GM21367 (cell line): ENCODE results near the gene GRIK4.

ENCODE experiments used
- ATAC-seq: cut with Tn5 transposase; IDR thresholded peaks from one replicate; pipeline ENCODE4 v1.9.1; 2021; ENCODE audit not compliant: unreplicated experiment

The GRIK4 gene

GRCh38 chr11:120547316-120547715, 35.8 kb downstream of the GRIK4 start:
- ATAC-seq: no peak

- ATAC-seq: no peak
Measured at GRCh38 chr11:120547811-120548681, 36.5 kb downstream of the GRIK4 start.

- ATAC-seq: no peak
Measured at GRCh38 chr11:120548682-120549209, 37.2 kb downstream of the GRIK4 start.

- no peak for ATAC-seq
Measured at GRCh38 chr11:120549346-120549745, 37.8 kb downstream of the GRIK4 start.

GRCh38 chr11:120550007-120550406, 38.5 kb downstream of the GRIK4 start:
- no peak for ATAC-seq

- ATAC-seq: no peak
Measured at GRCh38 chr11:120551191-120551590, 39.6 kb downstream of the GRIK4 start.

- ATAC-seq: no peak
Measured at GRCh38 chr11:120554766-120555432, 43.4 kb downstream of the GRIK4 start.

GRCh38 chr11:120555433-120555773, 43.9 kb downstream of the GRIK4 start:
- ATAC-seq: no peak

GRCh38 chr11:120556797-120557196, 45.2 kb downstream of the GRIK4 start:
- ATAC-seq: no peak

GRCh38 chr11:120558744-120559431, 47.3 kb downstream of the GRIK4 start:
- ATAC-seq: no peak

- ATAC-seq: no peak
Measured at GRCh38 chr11:120561286-120561685, 49.7 kb downstream of the GRIK4 start.

- no peak for ATAC-seq
Measured at GRCh38 chr11:120562806-120563425, 51.4 kb downstream of the GRIK4 start.

- no peak for ATAC-seq
Measured at GRCh38 chr11:120563703-120564572, 52.4 kb downstream of the GRIK4 start.

GRCh38 chr11:120564573-120565311, 53.2 kb downstream of the GRIK4 start:
- no peak for ATAC-seq

- no peak for ATAC-seq
Measured at GRCh38 chr11:120565466-120566155, 54.1 kb downstream of the GRIK4 start.

GRCh38 chr11:120566176-120566575, 54.6 kb downstream of the GRIK4 start:
- ATAC-seq: no peak

GRCh38 chr11:120568572-120569307, 57.2 kb downstream of the GRIK4 start:
- no peak for ATAC-seq

- no peak for ATAC-seq
Measured at GRCh38 chr11:120569861-120570260, 58.3 kb downstream of the GRIK4 start.
